Endothelial cell of umbilical vein (primary cell): Measurements from ENCODE around the gene FOXP4. TPM values are rescaled to one million over a fixed set of nuclear protein-coding genes. Genes with fewer than 3 reads are reported as not detected.

Experiments
- BruUV-seq: library from RNA; stranded (reverse); fragments of 400-500 nt; replicated peaks from 2 replicates; lab custom pipeline; 2021; lab: Mats Ljungman, UMichigan
- CTCF ChIA-PET: fragments of 300-600, 350-600 bp; sonication (Branson Sonifier 250); formaldehyde crosslinking; loops from one replicate; lab custom pipeline; 2021; ENCODE audit warnings: antibody characterized with exemption, inconsistent platforms; lab: Charles Lee
- POLR2A ChIA-PET: fragments of 300-600, 350-600 bp; sonication (Branson Sonifier 250); formaldehyde crosslinking; loops from one replicate; lab custom pipeline; 2021; ENCODE audit warnings: antibody characterized with exemption, inconsistent platforms; lab: Charles Lee
- DNase-seq: peaks from one replicate; pipeline ENCODE4 v3.0.0-alpha.2; 2011; ENCODE audit warnings: low read depth, low spot score
- FAIRE-seq: peaks from 2 replicates; lab custom pipeline; 2011; peaks lifted over from hg19 to GRCh38; lab: Jason Lieb, UNC
- H2AFZ ChIP-seq: 2 replicates; pipeline ENCODE4 v1.6.0; 2012; ENCODE audit warnings: low read depth, low read length, control low read depth, inconsistent platforms
- H3K27ac ChIP-seq: 2 replicates; pipeline ENCODE4 v1.5.1; 2011; ENCODE audit warnings: low read depth, mild to moderate bottlenecking, control low read depth, low read length, moderate library complexity; ENCODE audit not compliant: insufficient read depth
- H3K27me3 ChIP-seq, 2 experiments: 2 replicates each; pipeline versions ENCODE4 v1.6.0 to v1.6.1; 2011; ENCODE audit warnings: low read length in 2 of 2, mixed read lengths in 1 of 2; ENCODE audit not compliant: control insufficient read depth in 2 of 2, insufficient read depth in 2 of 2
- H3K36me3 ChIP-seq, 2 experiments: 2 replicates in 1 of 2; 3 replicates in 1 of 2; pipeline ENCODE4 v1.5.1; 2011; ENCODE audit warnings: low read length in 2 of 2, mild to moderate bottlenecking in 1 of 2, moderate library complexity in 1 of 2; ENCODE audit not compliant: control insufficient read depth in 2 of 2, insufficient read depth in 2 of 2; ENCODE audit errors: extremely low read depth in 1 of 2
- H3K4me1 ChIP-seq: 3 replicates; pipeline ENCODE4 v1.5.1; 2011; ENCODE audit warnings: mild to moderate bottlenecking, low read length; ENCODE audit not compliant: control insufficient read depth, insufficient read depth; ENCODE audit errors: extremely low read depth
- H3K4me2 ChIP-seq: 2 replicates; pipeline ENCODE4 v1.6.1; 2011; ENCODE audit warnings: low read length, control low read depth, mixed read lengths; ENCODE audit not compliant: insufficient read depth
- H3K4me3 ChIP-seq, 3 experiments: fragments of 200-600 bp in 1 of 3; sonication (generic), shearing (Covaris generic) in 1 of 3; replicated peaks in 1 of 3; 2 replicates each; pipeline ENCODE4 v1.5.1; 2011 to 2016; ENCODE audit warnings: control low read depth in 3 of 3, low read length in 3 of 3, mild to moderate bottlenecking in 2 of 3, inconsistent platforms in 1 of 3, low read depth in 1 of 3, moderate library complexity in 1 of 3; ENCODE audit not compliant: insufficient read depth in 1 of 3
- H3K79me2 ChIP-seq: 2 replicates; pipeline ENCODE4 v1.6.0; 2012; ENCODE audit warnings: low read length, inconsistent platforms; ENCODE audit not compliant: control insufficient read depth, insufficient read depth
- H3K9ac ChIP-seq: replicated peaks from 2 replicates; pipeline ENCODE3; 2011; ENCODE audit warnings: low read length, control low read depth; ENCODE audit not compliant: insufficient read depth; ENCODE audit errors: extremely low read depth
- H3K9me1 ChIP-seq: replicated peaks from 3 replicates; pipeline ENCODE4 v1.6.0; 2011; ENCODE audit warnings: mild to moderate bottlenecking, low read length; ENCODE audit not compliant: control insufficient read depth, insufficient read depth; ENCODE audit errors: extremely low read depth
- H3K9me3 ChIP-seq: replicated peaks from 2 replicates; pipeline ENCODE4 v1.5.1; 2012; ENCODE audit warnings: low read length, inconsistent platforms; ENCODE audit not compliant: control insufficient read depth, insufficient read depth
- H4K20me1 ChIP-seq: replicated peaks from 2 replicates; pipeline ENCODE3; 2011; ENCODE audit warnings: mild to moderate bottlenecking, low read length; ENCODE audit not compliant: control insufficient read depth, insufficient read depth; ENCODE audit errors: extremely low read depth
- EZH2 ChIP-seq: IDR thresholded peaks from 2 replicates; pipeline ENCODE4 v1.6.1; 2012; ENCODE audit warnings: borderline replicate concordance, low read depth, mild to moderate bottlenecking, moderate library complexity, low read length, inconsistent platforms; ENCODE audit not compliant: severe bottlenecking
- FOS ChIP-seq: IDR thresholded peaks from 2 replicates; pipeline ENCODE4 v1.6.1; 2011; ENCODE audit warnings: mild to moderate bottlenecking, low read length, moderate library complexity, borderline replicate concordance; ENCODE audit not compliant: insufficient read depth
- GATA2 ChIP-seq: IDR thresholded peaks from 2 replicates; pipeline ENCODE4 v1.7.0; 2011; ENCODE audit warnings: low read depth, mild to moderate bottlenecking, moderate library complexity, mixed read lengths, low read length; ENCODE audit not compliant: insufficient read length, insufficient read depth
- JUN ChIP-seq: IDR thresholded peaks from 2 replicates; pipeline ENCODE4 v1.6.1; 2011; ENCODE audit warnings: borderline replicate concordance, low read depth; ENCODE audit not compliant: insufficient read length, insufficient read depth
- MYC ChIP-seq: IDR thresholded peaks from one replicate; pipeline ENCODE4 v1.6.1; 2011; ENCODE audit warnings: mild to moderate bottlenecking, low read depth, low read length
- POLR2A ChIP-seq: IDR thresholded peaks from 2 replicates; pipeline ENCODE4 v1.6.1; 2012; ENCODE audit warnings: low read depth, mild to moderate bottlenecking, control low read depth, low read length
- POLR2AphosphoS5 ChIP-seq: IDR thresholded peaks from 2 replicates; pipeline ENCODE4 v1.6.1; 2012; ENCODE audit warnings: low read depth, mild to moderate bottlenecking, control low read depth, low read length, moderate library complexity; ENCODE audit not compliant: insufficient read depth
- dilution Hi-C: fragments of 300-500 bp; cut with MboI; formaldehyde crosslinking; loops from one replicate; pipeline ENCODE4 v1.15.0; 2019; ENCODE audit warnings: low sequenced_read_pairs; ENCODE audit not compliant: extremely low pct_ligation_motif_present
- intact Hi-C: fragments of 100-400 bp; cut with micrococcal nuclease; formaldehyde crosslinking; loops from one replicate; pipeline ENCODE4 v1.10.0; 2022
- polyA plus RNA-seq, 4 experiments: library from polyadenylated mRNA; depleted of rRNA in 3 of 4; stranded (reverse) in 3 of 4; unstranded in 1 of 4; fragments of >200 nt; gene quantifications; 2 replicates each; pipeline versions ENCODE4 v1.2.1 to v1.2.3, GENCODE V29; 2011 to 2012; ENCODE audit warnings: missing spikeins in 1 of 4
- total RNA-seq: library from RNA; stranded (reverse); gene quantifications from 2 replicates; pipeline ENCODE4 v1.2.3, GENCODE V29; 2021
- TF ChIP-seq, protein P1 (sequence below), 2 donors: IDR thresholded peaks; 1 replicate in 1 of 2; 2 replicates in 1 of 2; pipeline ENCODE4 v1.5.1; 2011; ENCODE audit warnings: low read length in 2 of 2, mild to moderate bottlenecking in 2 of 2, moderate library complexity in 2 of 2, control low read depth in 1 of 2, inconsistent platforms in 1 of 2, low read depth in 1 of 2; ENCODE audit not compliant: insufficient read depth in 1 of 2; ENCODE audit errors: extremely low read depth in 1 of 2
- TF ChIP-seq, protein P2 (sequence below): IDR thresholded peaks from 2 replicates; pipeline ENCODE4 v1.6.1; 2011; ENCODE audit not compliant: insufficient read depth, insufficient read length

Gene FOXP4
- total and polyA plus RNA-seq, 2 donors (not counting 3 experiments of a cell fraction or from before 2014, with no cell fraction given), result 5.6 to 23.9 TPM

- no peak for DNase-seq
- no TSS peak for BruUV-seq
- Histone ChIP-seq H3K9me3 (no peaks in the 10 kb centered on the region), H2AFZ (no peak overlapping the region), H3K36me3 (peaks cover 0 to 11% of the 10 kb centered on the region in 2 experiments), H3K9me1 (no peaks in the 10 kb centered on the region), H3K27me3 (no peaks in the 10 kb centered on the region), H3K79me2 (no peaks in the 10 kb centered on the region), H3K27ac (no peak overlapping the region), H4K20me1 (no peaks in the 10 kb centered on the region), H3K4me2 (no peak overlapping the region), H3K4me3 (no peak overlapping the region), H3K4me1 (no peaks in the 10 kb centered on the region), H3K9ac (no peak overlapping the region)
- dilution Hi-C loops, result no loop called here
- TF ChIP-seq GATA2 (no peak), POLR2AphosphoS5 (no peak), FOS (no peak), POLR2A (no peak), JUN (no peak), MYC (no peak), EZH2 (no peak)
- TF ChIP-seq, protein P1, sequence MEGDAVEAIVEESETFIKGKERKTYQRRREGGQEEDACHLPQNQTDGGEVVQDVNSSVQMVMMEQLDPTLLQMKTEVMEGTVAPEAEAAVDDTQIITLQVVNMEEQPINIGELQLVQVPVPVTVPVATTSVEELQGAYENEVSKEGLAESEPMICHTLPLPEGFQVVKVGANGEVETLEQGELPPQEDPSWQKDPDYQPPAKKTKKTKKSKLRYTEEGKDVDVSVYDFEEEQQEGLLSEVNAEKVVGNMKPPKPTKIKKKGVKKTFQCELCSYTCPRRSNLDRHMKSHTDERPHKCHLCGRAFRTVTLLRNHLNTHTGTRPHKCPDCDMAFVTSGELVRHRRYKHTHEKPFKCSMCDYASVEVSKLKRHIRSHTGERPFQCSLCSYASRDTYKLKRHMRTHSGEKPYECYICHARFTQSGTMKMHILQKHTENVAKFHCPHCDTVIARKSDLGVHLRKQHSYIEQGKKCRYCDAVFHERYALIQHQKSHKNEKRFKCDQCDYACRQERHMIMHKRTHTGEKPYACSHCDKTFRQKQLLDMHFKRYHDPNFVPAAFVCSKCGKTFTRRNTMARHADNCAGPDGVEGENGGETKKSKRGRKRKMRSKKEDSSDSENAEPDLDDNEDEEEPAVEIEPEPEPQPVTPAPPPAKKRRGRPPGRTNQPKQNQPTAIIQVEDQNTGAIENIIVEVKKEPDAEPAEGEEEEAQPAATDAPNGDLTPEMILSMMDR (IDR thresholded peaks at IDR 0.05; ENCODE audit: extremely low read depth in 1 of 2, insufficient read depth in 1 of 2, low read depth in 1 of 2, low read length in 2 of 2), result no peak
- TF ChIP-seq, protein P2, sequence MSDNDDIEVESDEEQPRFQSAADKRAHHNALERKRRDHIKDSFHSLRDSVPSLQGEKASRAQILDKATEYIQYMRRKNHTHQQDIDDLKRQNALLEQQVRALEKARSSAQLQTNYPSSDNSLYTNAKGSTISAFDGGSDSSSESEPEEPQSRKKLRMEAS, result no peak
- no peak for FAIRE-seq
- intact Hi-C loops, result no loop called here
- ChIA-PET CTCF (interaction anchor here (0.6 to 7.9 kb wide), 11 partner anchors 8 to 226 kb away, joined by 3 to 84 read pairs (median 4); no protein-coding TSS in a partner anchor), POLR2A (no interaction called here)
Observed at GRCh38 chr6:41594766-41595165, 48.6 kb downstream of the FOXP4 start.
